Trophoblast cell (in vitro differentiated cells and primary cell): ENCODE results near the gene SASH1.
A peak's percentile ranks its signal among the peaks of the same experiment; 100 is the strongest.

Source experiments
- DNase-seq, 2 donors: peaks; one replicate each; pipeline ENCODE4 v3.0.0-alpha.2; 2016
- H2AFZ ChIP-seq: 2 replicates; pipeline ENCODE4 v1.6.1; 2013; ENCODE audit warnings: low read length, moderate library complexity, mild to moderate bottlenecking; ENCODE audit not compliant: insufficient read depth, poor library complexity
- H2AK5ac ChIP-seq: 2 replicates; pipeline ENCODE4 v1.6.1; 2013; ENCODE audit warnings: mild to moderate bottlenecking, low read length
- H2BK120ac ChIP-seq: 2 replicates; pipeline ENCODE4 v1.6.1; 2013; ENCODE audit warnings: low read length, mild to moderate bottlenecking, moderate library complexity; ENCODE audit not compliant: insufficient read depth, poor library complexity
- H2BK12ac ChIP-seq: 2 replicates; pipeline ENCODE4 v1.6.1; 2013; ENCODE audit warnings: mild to moderate bottlenecking, low read length, moderate library complexity
- H2BK5ac ChIP-seq: 2 replicates; pipeline ENCODE4 v1.6.1; 2013; ENCODE audit warnings: low read length, low read depth, moderate library complexity, mild to moderate bottlenecking; ENCODE audit not compliant: poor library complexity
- H3K14ac ChIP-seq: 2 replicates; pipeline ENCODE4 v1.6.1; 2013; ENCODE audit warnings: mild to moderate bottlenecking, low read length
- H3K18ac ChIP-seq: 2 replicates; pipeline ENCODE4 v1.6.1; 2013; ENCODE audit warnings: mild to moderate bottlenecking, low read length
- H3K23ac ChIP-seq: 2 replicates; pipeline ENCODE4 v1.6.1; 2013; ENCODE audit warnings: low read length
- H3K27ac ChIP-seq: 2 replicates; pipeline ENCODE4 v1.5.1; 2013; ENCODE audit warnings: low read depth, mild to moderate bottlenecking, inconsistent platforms, low read length, moderate library complexity
- H3K27me3 ChIP-seq: 2 replicates; pipeline ENCODE4 v1.6.1; 2013; ENCODE audit warnings: inconsistent platforms, mild to moderate bottlenecking, low read length, moderate library complexity; ENCODE audit not compliant: insufficient read depth
- H3K36me3 ChIP-seq, 2 experiments: 1 replicate in 1 of 2; 2 replicates in 1 of 2; pipeline ENCODE4 v1.6.1; 2013; ENCODE audit warnings: low read length in 2 of 2, mild to moderate bottlenecking in 2 of 2, moderate library complexity in 1 of 2; ENCODE audit not compliant: insufficient read depth in 2 of 2, control insufficient read depth in 1 of 2
- H3K4ac ChIP-seq: 2 replicates; pipeline ENCODE4 v1.6.1; 2013; ENCODE audit warnings: low read depth, mild to moderate bottlenecking, low read length, moderate library complexity
- H3K4me1 ChIP-seq, 2 experiments: 1 replicate in 1 of 2; 2 replicates in 1 of 2; pipeline ENCODE4 v1.6.1; 2013; ENCODE audit warnings: low read length in 2 of 2, mild to moderate bottlenecking in 2 of 2, moderate library complexity in 1 of 2; ENCODE audit not compliant: insufficient read depth in 2 of 2, control insufficient read depth in 1 of 2
- H3K4me2 ChIP-seq: 2 replicates; pipeline ENCODE4 v1.6.1; 2013; ENCODE audit warnings: inconsistent platforms, mild to moderate bottlenecking, low read length, moderate library complexity
- H3K4me3 ChIP-seq: 2 replicates; pipeline ENCODE4 v1.5.1; 2013; ENCODE audit warnings: mild to moderate bottlenecking, low read depth, low read length, inconsistent platforms
- H3K79me1 ChIP-seq: one replicate; pipeline ENCODE4 v1.6.1; 2013; ENCODE audit warnings: low read length
- H3K79me2 ChIP-seq: 2 replicates; pipeline ENCODE4 v1.6.1; 2013; ENCODE audit warnings: low read length, mild to moderate bottlenecking; ENCODE audit not compliant: control insufficient read depth, insufficient read depth, poor library complexity
- H3K9ac ChIP-seq: 2 replicates; pipeline ENCODE4 v1.6.1; 2013; ENCODE audit warnings: mild to moderate bottlenecking, low read length
- H3K9me3 ChIP-seq: 2 replicates; pipeline ENCODE4 v1.6.1; 2013; ENCODE audit warnings: low read depth, mild to moderate bottlenecking, control low read depth, inconsistent platforms, low read length; ENCODE audit not compliant: insufficient read depth
- H4K12ac ChIP-seq: 2 replicates; pipeline ENCODE4 v1.6.1; 2013; ENCODE audit warnings: low read depth, mild to moderate bottlenecking, low read length, moderate library complexity
- H4K8ac ChIP-seq: 2 replicates; pipeline ENCODE4 v1.6.1; 2013; ENCODE audit warnings: low read depth, mild to moderate bottlenecking, low read length, moderate library complexity
- H4K91ac ChIP-seq: one replicate; pipeline ENCODE4 v1.6.1; 2013; ENCODE audit warnings: low read depth, mild to moderate bottlenecking, low read length, moderate library complexity
- WGBS: extraction: QIAGEN DNeasy Blood & Tissue Kit; methylation state at CpG from one replicate; pipeline ENCODE4 v1.1.7; 2013; ENCODE audit warnings: missing lambda C conversion rate; ENCODE audit not compliant: insufficient read length, insufficient coverage; ENCODE audit errors: extremely low coverage; 5-methylcytosine and 5-hydroxymethylcytosine counted together

SASH1 gene

DNA sequence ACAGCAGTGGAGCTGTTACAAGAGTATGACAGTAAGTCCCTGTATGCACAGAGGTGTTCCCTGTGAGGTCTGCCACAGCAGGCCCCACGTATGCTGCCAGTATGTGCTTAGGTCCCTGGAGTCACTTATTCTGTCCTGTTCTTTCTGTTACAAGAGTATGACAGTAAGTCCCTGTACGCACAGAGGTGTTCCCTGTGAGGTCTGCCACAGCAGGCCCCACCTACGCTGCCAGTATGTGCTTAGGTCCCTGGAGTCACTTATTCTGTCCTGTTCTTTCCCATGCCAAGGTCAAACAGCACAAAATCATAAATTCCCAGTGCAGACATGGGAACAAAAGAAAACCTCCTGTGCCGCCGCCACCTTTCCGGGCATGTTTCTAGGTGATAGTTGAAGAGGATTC lies 192.2 kb downstream of the SASH1 start:
- no peak for DNase-seq
- Histone ChIP-seq H4K91ac (no peak overlapping the region), H3K79me2 (no peaks in the 10 kb centered on the region), H3K14ac (no peak overlapping the region), H3K23ac (no peak overlapping the region), H3K4me2 (no peak overlapping the region), H3K27ac (no peak overlapping the region), H3K18ac (no peak overlapping the region), H2BK5ac (no peak overlapping the region), H4K12ac (no peak overlapping the region), H3K36me3 (peaks cover 25 to 39% of the 10 kb centered on the region in 2 experiments), H3K79me1 (no peaks in the 10 kb centered on the region), H3K4me1 (no peaks in the 10 kb centered on the region), H3K4me3 (no peak overlapping the region), H3K9ac (no peak overlapping the region), H4K8ac (no peak overlapping the region), H2BK12ac (no peak overlapping the region), H2BK120ac (no peak overlapping the region), H3K27me3 (no peaks in the 10 kb centered on the region), H2AK5ac (no peak overlapping the region), H2AFZ (no peak overlapping the region), H3K9me3 (no peaks in the 10 kb centered on the region), H3K4ac (no peak overlapping the region)
- no CpG with 5 or more reads among the region's 6 CpGs for WGBS

GRCh38 chr6:148535381-148535780 lies 192.7 kb downstream of the SASH1 start:
- Histone ChIP-seq H3K36me3 (peaks cover 26 to 41% of the 10 kb centered on the region in 2 experiments), H3K79me1 (no peaks in the 10 kb centered on the region), H3K18ac (no peak overlapping the region), H2AK5ac (no peak overlapping the region), H3K14ac (no peak overlapping the region), H2AFZ (no peak overlapping the region), H2BK5ac (no peak overlapping the region), H4K91ac (no peak overlapping the region), H3K79me2 (no peaks in the 10 kb centered on the region), H3K4me1 (no peaks in the 10 kb centered on the region), H3K4ac (no peak overlapping the region), H3K9ac (no peak overlapping the region), H3K9me3 (no peaks in the 10 kb centered on the region), H3K27ac (no peak overlapping the region), H3K4me3 (no peak overlapping the region), H4K8ac (no peak overlapping the region), H3K23ac (no peak overlapping the region), H3K27me3 (no peaks in the 10 kb centered on the region), H3K4me2 (no peak overlapping the region), H2BK12ac (no peak overlapping the region), H2BK120ac (no peak overlapping the region), H4K12ac (no peak overlapping the region)
- no CpG with 5 or more reads among the region's 7 CpGs for WGBS
- no peak for DNase-seq

DNA sequence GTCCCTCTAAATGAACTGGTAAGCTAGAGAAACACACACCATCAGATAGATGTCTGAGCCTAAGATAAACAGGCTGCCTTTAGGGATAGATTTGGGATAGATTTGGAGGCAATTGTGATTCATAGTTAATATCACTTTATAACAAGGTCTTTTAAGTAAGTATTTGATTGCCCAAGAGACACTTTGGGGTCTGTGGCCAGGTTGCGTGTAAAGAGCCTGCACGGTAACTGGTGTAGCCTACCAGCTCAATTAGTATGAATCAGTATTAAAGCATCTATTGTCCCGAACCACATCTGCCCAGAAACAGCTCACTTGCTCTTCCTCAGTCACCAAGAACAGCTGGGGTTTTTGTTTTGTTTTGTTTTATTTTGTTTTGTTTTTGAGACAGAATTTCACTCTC lies 193.3 kb downstream of the SASH1 start:
- no peak overlapping the region for H2AFZ ChIP-seq
- peaks cover 27 to 45% of the 10 kb centered on the region in 2 experiments for H3K36me3 ChIP-seq
- H3K23ac ChIP-seq: no peak overlapping the region
- H3K9ac ChIP-seq: no peak overlapping the region
- no peak overlapping the region for H4K91ac ChIP-seq
- no CpG with 5 or more reads among the region's 3 CpGs for WGBS
- no peaks in the 10 kb centered on the region for H3K79me2 ChIP-seq
- H3K18ac ChIP-seq: no peak overlapping the region
- H2AK5ac ChIP-seq: no peak overlapping the region
- no peak overlapping the region for H3K4me2 ChIP-seq
- H3K27ac ChIP-seq: no peak overlapping the region
- no peaks in the 10 kb centered on the region for H3K79me1 ChIP-seq
- H3K4me3 ChIP-seq: no peak overlapping the region
- H2BK120ac ChIP-seq: no peak overlapping the region
- H3K4ac ChIP-seq: no peak overlapping the region
- no peaks in the 10 kb centered on the region for H3K9me3 ChIP-seq
- H4K8ac ChIP-seq: no peak overlapping the region
- no peaks in the 10 kb centered on the region for H3K27me3 ChIP-seq
- H3K14ac ChIP-seq: no peak overlapping the region
- no peak overlapping the region for H4K12ac ChIP-seq
- DNase-seq: no peak
- no peaks in the 10 kb centered on the region for H3K4me1 ChIP-seq
- no peak overlapping the region for H2BK12ac ChIP-seq
- H2BK5ac ChIP-seq: no peak overlapping the region

GRCh38 chr6:148538261-148539190 lies 195.9 kb downstream of the SASH1 start:
- Histone ChIP-seq H3K18ac (no peak overlapping the region), H3K4me2 (no peak overlapping the region), H3K27me3 (no peaks in the 10 kb centered on the region), H3K27ac (no peak overlapping the region), H2AK5ac (no peak overlapping the region), H3K79me2 (no peaks in the 10 kb centered on the region), H4K12ac (no peak overlapping the region), H2BK120ac (no peak overlapping the region), H3K4me3 (no peak overlapping the region), H4K8ac (no peak overlapping the region), H3K23ac (no peak overlapping the region), H3K14ac (no peak overlapping the region), H3K36me3 (peaks cover 18 to 35% of the 10 kb centered on the region in 2 experiments), H2BK5ac (no peak overlapping the region), H4K91ac (no peak overlapping the region), H3K9me3 (no peaks in the 10 kb centered on the region), H3K9ac (peak overlapping the region; percentile 29), H3K79me1 (no peaks in the 10 kb centered on the region), H3K4ac (no peak overlapping the region), H2BK12ac (no peak overlapping the region), H2AFZ (no peak overlapping the region), H3K4me1 (no peaks in the 10 kb centered on the region)
- DNase-seq: no peak
- no CpG with 5 or more reads among the region's 13 CpGs for WGBS
